SU-DHL-6 (cell line): ENCODE measurements around the gene EXOC4.

Experiments
- H2AFZ ChIP-seq: fragments of 200-600 bp; sonication (generic); 2 replicates; pipeline ENCODE4 v1.6.1; 2014; ENCODE audit warnings: low read depth, mild to moderate bottlenecking, moderate library complexity, mixed read lengths, antibody characterized with exemption, low read length; ENCODE audit not compliant: severe bottlenecking
- H3F3A ChIP-seq: fragments of 200-600 bp; shearing (Covaris generic); 2 replicates; pipeline ENCODE4 v1.6.0; 2016; ENCODE audit warnings: antibody characterized with exemption, mild to moderate bottlenecking; ENCODE audit not compliant: insufficient read depth
- H3K27ac ChIP-seq: fragments of 200-600 bp; sonication (generic); 2 replicates; pipeline ENCODE4 v1.5.1; 2016; ENCODE audit warnings: low read depth, mild to moderate bottlenecking, low read length, moderate library complexity, mixed read lengths
- H3K27me3 ChIP-seq: fragments of 200-600 bp; sonication (generic), shearing (Covaris generic); 2 replicates; pipeline ENCODE4 v1.6.0; 2014; ENCODE audit warnings: mild to moderate bottlenecking, low read length
- H3K36me3 ChIP-seq: fragments of 200-600 bp; sonication (generic); 2 replicates; pipeline ENCODE4 v1.6.1; 2014; ENCODE audit warnings: mild to moderate bottlenecking, low read length, mixed read lengths
- H3K4me2 ChIP-seq: fragments of 300-600, 200-600 bp; shearing (Covaris generic), sonication (generic); 2 replicates; pipeline ENCODE4 v1.6.0; 2014; ENCODE audit warnings: low read length, low read depth, mild to moderate bottlenecking; ENCODE audit not compliant: poor library complexity, severe bottlenecking
- H3K4me3 ChIP-seq: fragments of 200-600 bp; sonication (generic); 2 replicates; pipeline ENCODE4 v1.5.1; 2014; ENCODE audit warnings: antibody characterized with exemption, low read length, mild to moderate bottlenecking, mixed read lengths; ENCODE audit not compliant: insufficient read depth, poor library complexity, severe bottlenecking
- H3K79me2 ChIP-seq: fragments of 200-600 bp; sonication (generic); 2 replicates; pipeline ENCODE4 v1.6.1; 2014; ENCODE audit warnings: mild to moderate bottlenecking, low read length, moderate library complexity; ENCODE audit not compliant: insufficient read depth
- H3K9ac ChIP-seq: fragments of 200-600 bp; sonication (generic); 2 replicates; pipeline ENCODE4 v1.7.0; 2014; ENCODE audit warnings: mild to moderate bottlenecking, low read length
- H3K9me2 ChIP-seq: fragments of 200-600 bp; sonication (generic); replicated peaks from 2 replicates; pipeline ENCODE4 v1.6.1; 2014; ENCODE audit warnings: low read length; ENCODE audit not compliant: insufficient read depth
- H3K9me3 ChIP-seq: fragments of 200-600 bp; sonication (generic); 2 replicates; pipeline ENCODE4 v1.6.1; 2014; ENCODE audit warnings: low read length, mixed read lengths; ENCODE audit not compliant: insufficient read depth
- H4K20me1 ChIP-seq: fragments of 200-600 bp; sonication (generic); 2 replicates; pipeline ENCODE4 v1.6.1; 2014; ENCODE audit warnings: low read depth, mild to moderate bottlenecking, antibody characterized with exemption, low read length, moderate library complexity, mixed read lengths
- EZH2phosphoT487 ChIP-seq: fragments of 200-600 bp; sonication (generic), shearing (Covaris generic); conservative IDR thresholded peaks from 2 replicates; pipeline ENCODE4 v1.6.1; 2018; ENCODE audit warnings: mild to moderate bottlenecking, antibody characterized with exemption, low read length, moderate library complexity, mixed read lengths
- TF ChIP-seq, protein P1 (sequence below): fragments of 200-600 bp; sonication (generic); IDR thresholded peaks from one replicate; pipeline ENCODE4 v1.5.1; 2017; ENCODE audit warnings: antibody characterized with exemption, mild to moderate bottlenecking, low read length, moderate library complexity; ENCODE audit not compliant: insufficient read depth, poor library complexity, severe bottlenecking

EXOC4 gene

DNA sequence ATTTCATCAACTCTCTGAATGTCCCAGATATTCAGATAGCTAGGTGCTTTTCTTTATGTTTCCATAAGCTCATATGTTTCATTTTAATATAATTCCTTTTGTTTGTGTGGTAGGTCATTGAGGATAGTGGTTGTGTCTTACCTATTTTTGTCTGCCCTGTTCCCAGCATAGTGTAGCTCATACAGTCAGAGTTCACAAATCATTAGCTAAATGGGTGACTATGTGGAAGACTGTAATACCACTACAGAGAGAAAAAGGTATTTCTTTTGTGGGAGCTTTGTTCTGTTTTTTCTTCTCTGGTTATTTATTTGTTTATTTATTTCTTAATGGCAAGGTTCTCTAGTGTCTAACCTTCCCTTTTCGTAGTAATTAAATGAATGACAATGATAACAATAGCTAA, 39.8 kb downstream of the EXOC4 start:
- H3F3A ChIP-seq: no peaks in the 10 kb centered on the region
- no peak overlapping the region for H3K4me2 ChIP-seq
- no peaks in the 10 kb centered on the region for H3K79me2 ChIP-seq
- H3K4me3 ChIP-seq: no peak overlapping the region
- no peak overlapping the region for H3K9ac ChIP-seq
- no peak for TF ChIP-seq EZH2phosphoT487
- TF ChIP-seq, protein P1, sequence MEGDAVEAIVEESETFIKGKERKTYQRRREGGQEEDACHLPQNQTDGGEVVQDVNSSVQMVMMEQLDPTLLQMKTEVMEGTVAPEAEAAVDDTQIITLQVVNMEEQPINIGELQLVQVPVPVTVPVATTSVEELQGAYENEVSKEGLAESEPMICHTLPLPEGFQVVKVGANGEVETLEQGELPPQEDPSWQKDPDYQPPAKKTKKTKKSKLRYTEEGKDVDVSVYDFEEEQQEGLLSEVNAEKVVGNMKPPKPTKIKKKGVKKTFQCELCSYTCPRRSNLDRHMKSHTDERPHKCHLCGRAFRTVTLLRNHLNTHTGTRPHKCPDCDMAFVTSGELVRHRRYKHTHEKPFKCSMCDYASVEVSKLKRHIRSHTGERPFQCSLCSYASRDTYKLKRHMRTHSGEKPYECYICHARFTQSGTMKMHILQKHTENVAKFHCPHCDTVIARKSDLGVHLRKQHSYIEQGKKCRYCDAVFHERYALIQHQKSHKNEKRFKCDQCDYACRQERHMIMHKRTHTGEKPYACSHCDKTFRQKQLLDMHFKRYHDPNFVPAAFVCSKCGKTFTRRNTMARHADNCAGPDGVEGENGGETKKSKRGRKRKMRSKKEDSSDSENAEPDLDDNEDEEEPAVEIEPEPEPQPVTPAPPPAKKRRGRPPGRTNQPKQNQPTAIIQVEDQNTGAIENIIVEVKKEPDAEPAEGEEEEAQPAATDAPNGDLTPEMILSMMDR: no peak
- no peak overlapping the region for H3K27ac ChIP-seq
- no peaks in the 10 kb centered on the region for H3K9me2 ChIP-seq
- H3K36me3 ChIP-seq: no peaks in the 10 kb centered on the region; the same call in 1 of the 2 replicates
- no peak overlapping the region for H2AFZ ChIP-seq
- H3K9me3 ChIP-seq: no peaks in the 10 kb centered on the region
- H3K27me3 ChIP-seq: no peaks in the 10 kb centered on the region
- H4K20me1 ChIP-seq: no peaks in the 10 kb centered on the region

DNA sequence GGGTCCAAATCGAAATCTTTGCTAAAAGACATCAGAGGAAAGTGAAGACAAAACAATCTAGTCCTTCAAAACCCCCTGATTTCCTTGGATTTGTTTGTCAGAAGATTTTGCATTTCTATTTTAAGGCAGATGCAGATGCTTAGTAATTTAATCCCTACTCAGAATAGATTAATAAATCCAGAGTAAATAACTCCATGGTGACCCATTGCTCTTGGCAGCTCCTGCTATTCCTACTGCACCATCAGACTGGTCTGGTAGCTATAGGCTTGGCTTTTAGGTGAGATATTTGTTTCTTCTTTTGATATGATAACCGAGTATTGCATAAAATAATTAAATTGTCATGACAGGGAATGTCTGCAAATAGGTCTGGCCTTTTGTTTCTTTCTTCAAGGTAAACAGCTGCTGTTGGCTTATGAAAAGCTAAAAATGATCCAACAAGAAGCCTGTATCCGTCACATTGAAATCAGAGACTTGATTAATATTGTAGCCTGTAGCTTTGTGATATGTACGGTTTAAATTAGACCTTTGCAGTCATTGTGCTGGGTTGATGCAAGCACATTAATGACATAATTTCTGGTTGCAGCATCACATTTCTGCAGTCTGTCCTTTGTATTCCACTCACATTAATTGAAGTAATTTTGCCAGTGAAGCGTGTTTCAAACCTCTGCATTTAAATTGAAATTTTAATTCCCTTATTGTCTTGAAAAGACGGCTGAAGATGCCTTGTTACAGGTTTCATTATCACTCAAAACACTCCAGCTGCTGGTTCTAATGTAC, 40.7 kb downstream of the EXOC4 start:
- no peak for TF ChIP-seq EZH2phosphoT487
- TF ChIP-seq, protein P1: no peak
- Histone ChIP-seq H3K4me2 (no peak overlapping the region), H3K27ac (no peak overlapping the region), H3K9ac (no peak overlapping the region), H3K79me2 (no peaks in the 10 kb centered on the region), H4K20me1 (no peaks in the 10 kb centered on the region), H3K9me3 (no peaks in the 10 kb centered on the region), H3F3A (no peaks in the 10 kb centered on the region), H3K27me3 (no peaks in the 10 kb centered on the region), H3K4me3 (no peak overlapping the region), H3K36me3 (no peaks in the 10 kb centered on the region; the same call in 1 of the 2 replicates), H2AFZ (no peak overlapping the region), H3K9me2 (no peaks in the 10 kb centered on the region)

DNA sequence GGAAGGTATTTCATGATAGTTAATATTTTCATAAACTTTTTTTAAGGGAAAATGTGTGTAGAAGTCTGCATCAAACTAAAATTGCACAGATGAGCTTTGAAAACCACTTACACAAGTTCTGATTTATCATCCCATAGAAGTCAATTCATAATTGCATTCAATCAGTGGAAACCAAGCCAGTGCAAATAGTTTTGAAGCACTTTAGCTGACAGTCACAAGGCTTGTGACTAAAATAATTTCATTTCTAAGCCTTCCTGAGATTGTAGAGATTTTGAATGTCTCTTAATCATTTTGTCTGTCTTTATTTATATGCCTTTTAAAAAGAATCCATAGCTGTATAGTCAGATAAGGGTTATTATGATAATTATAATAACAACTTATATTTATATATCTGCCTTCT, 41.4 kb downstream of the EXOC4 start:
- Histone ChIP-seq H3K4me2 (no peak overlapping the region), H3K9me2 (no peaks in the 10 kb centered on the region), H3K4me3 (no peak overlapping the region), H3K79me2 (no peaks in the 10 kb centered on the region), H3K27me3 (no peaks in the 10 kb centered on the region), H4K20me1 (no peaks in the 10 kb centered on the region), H3F3A (no peaks in the 10 kb centered on the region), H3K9ac (no peak overlapping the region), H2AFZ (no peak overlapping the region), H3K9me3 (no peaks in the 10 kb centered on the region), H3K27ac (no peak overlapping the region), H3K36me3 (no peaks in the 10 kb centered on the region; the same call in 1 of the 2 replicates)
- no peak for TF ChIP-seq EZH2phosphoT487
- TF ChIP-seq, protein P1: no peak
